GM12878 (cell line): Measurements from ENCODE around the gene PTK6. TPM values are rescaled to one million over a fixed set of nuclear protein-coding genes. Genes with fewer than 3 reads are reported as not detected.

Experiments
- ATF7 ChIP-seq: fragments of 450-650 bp; IDR thresholded peaks from 2 replicates; pipeline ENCODE4 v1.6.1; 2016; ENCODE audit warnings: low read depth, mild to moderate bottlenecking
- BCL11A ChIP-seq: IDR thresholded peaks from 2 replicates; pipeline ENCODE4 v1.6.1; 2011; ENCODE audit warnings: low read depth, low read length
- CBX5 ChIP-seq: sonication (generic); IDR thresholded peaks from 2 replicates; pipeline ENCODE4 v1.6.1; 2016; ENCODE audit warnings: low read depth, moderate library complexity, mild to moderate bottlenecking, inconsistent platforms
- CREM ChIP-seq: IDR thresholded peaks from 2 replicates; pipeline ENCODE4 v1.6.1; 2014; ENCODE audit warnings: antibody characterized with exemption, low read depth
- CTCF ChIP-seq, 3 experiments: IDR thresholded peaks in 2 of 3; conservative IDR thresholded peaks in 1 of 3; 2 replicates each; pipeline ENCODE4 v1.5.1; 2011; ENCODE audit warnings: low read depth in 3 of 3, low read length in 3 of 3, mild to moderate bottlenecking in 3 of 3, control low read depth in 2 of 3, moderate library complexity in 2 of 3, inconsistent platforms in 1 of 3, mixed read lengths in 1 of 3; ENCODE audit not compliant: control insufficient read depth in 2 of 3, insufficient read depth in 1 of 3; ENCODE audit errors: extremely low read depth in 1 of 3
- EED ChIP-seq: sonication (generic); IDR thresholded peaks from 2 replicates; pipeline ENCODE4 v1.6.1; 2016; ENCODE audit warnings: antibody characterized with exemption, low read depth
- FOXK2 ChIP-seq: fragments of 450-650 bp; IDR thresholded peaks from 2 replicates; pipeline ENCODE4 v1.6.1; 2017; ENCODE audit warnings: mild to moderate bottlenecking, moderate library complexity
- GABPA ChIP-seq: IDR thresholded peaks from 2 replicates; pipeline ENCODE4 v1.6.1; 2014; ENCODE audit warnings: antibody characterized with exemption, low read depth, mild to moderate bottlenecking, inconsistent platforms
- HDAC6 ChIP-seq: fragments of 200-600 bp; sonication (generic); IDR thresholded peaks from one replicate; pipeline ENCODE4 v1.8.0; 2017; ENCODE audit warnings: antibody characterized with exemption; ENCODE audit not compliant: unreplicated experiment
- IKZF2 ChIP-seq, 2 experiments: fragments of 450-650 bp; IDR thresholded peaks; 2 replicates each; pipeline ENCODE4 v1.6.1; 2017; ENCODE audit warnings: mild to moderate bottlenecking in 2 of 2, moderate library complexity in 2 of 2
- MTA2 ChIP-seq: fragments of 450-650 bp; IDR thresholded peaks from 2 replicates; pipeline ENCODE4 v1.6.1; 2016; ENCODE audit warnings: low read depth, mild to moderate bottlenecking, moderate library complexity
- MXI1 ChIP-seq: fragments of 150-350 bp; IDR thresholded peaks from 2 replicates; pipeline ENCODE4 v1.6.1; 2011; ENCODE audit warnings: low read depth, mild to moderate bottlenecking, inconsistent platforms, low read length, improper control_type of control experiment
- NFYA ChIP-seq: IDR thresholded peaks from 2 replicates; pipeline ENCODE4 v1.6.1; 2011; ENCODE audit warnings: low read depth, mild to moderate bottlenecking, low read length, improper control_type of control experiment, borderline replicate concordance
- RB1 ChIP-seq: fragments of 450-650 bp; formaldehyde crosslinking; IDR thresholded peaks from 2 replicates; pipeline ENCODE4 v1.6.1; 2017; ENCODE audit warnings: mild to moderate bottlenecking, borderline replicate concordance
- RELB ChIP-seq: fragments of 450-650 bp; IDR thresholded peaks from 2 replicates; pipeline ENCODE4 v1.6.1; 2017; ENCODE audit warnings: low read depth, mild to moderate bottlenecking, moderate library complexity
- SIN3A ChIP-seq: IDR thresholded peaks from 2 replicates; pipeline ENCODE4 v1.6.1; 2012; ENCODE audit warnings: low read depth, low read length, improper control_type of control experiment
- SIX5 ChIP-seq: IDR thresholded peaks from 2 replicates; pipeline ENCODE4 v1.6.1; 2011; ENCODE audit warnings: mild to moderate bottlenecking, low read depth, low read length, moderate library complexity; ENCODE audit not compliant: severe bottlenecking
- SMAD1 ChIP-seq: fragments of 450-650 bp; IDR thresholded peaks from 2 replicates; pipeline ENCODE4 v1.6.1; 2018; ENCODE audit warnings: mild to moderate bottlenecking, low read depth; ENCODE audit not compliant: partially characterized antibody
- SMARCA5 ChIP-seq: fragments of 450-650 bp; IDR thresholded peaks from 2 replicates; pipeline ENCODE4 v1.6.1; 2017; ENCODE audit warnings: mild to moderate bottlenecking
- SPI1 ChIP-seq: IDR thresholded peaks from 2 replicates; pipeline ENCODE4 v1.6.1; 2011; ENCODE audit warnings: low read depth, mild to moderate bottlenecking, low read length, moderate library complexity, borderline replicate concordance; ENCODE audit not compliant: insufficient read depth
- TCF7 ChIP-seq: IDR thresholded peaks from 2 replicates; pipeline ENCODE4 v1.6.1; 2014; ENCODE audit warnings: antibody characterized with exemption, borderline replicate concordance
- YBX1 ChIP-seq: fragments of 450-650 bp; IDR thresholded peaks from 2 replicates; pipeline ENCODE4 v1.6.1; 2016; ENCODE audit warnings: antibody characterized with exemption
- ZBTB4 ChIP-seq: fragments of 450-650 bp; formaldehyde crosslinking; IDR thresholded peaks from 2 replicates; pipeline ENCODE4 v1.4.0; 2022; ENCODE audit warnings: mild to moderate bottlenecking, moderate library complexity
- ZNF207 ChIP-seq: fragments of 450-650 bp; IDR thresholded peaks from 2 replicates; pipeline ENCODE4 v1.6.1; 2014; ENCODE audit warnings: antibody characterized with exemption, mild to moderate bottlenecking, borderline replicate concordance
- ZNF217 ChIP-seq: fragments of 450-650 bp; IDR thresholded peaks from 2 replicates; pipeline ENCODE4 v1.6.1; 2017; ENCODE audit warnings: antibody characterized with exemption, mild to moderate bottlenecking
- ZNF622 ChIP-seq: fragments of 450-650 bp; IDR thresholded peaks from 2 replicates; pipeline ENCODE4 v1.6.1; 2017; ENCODE audit warnings: mild to moderate bottlenecking, inconsistent platforms
- polyA plus RNA-seq, 11 experiments: library from polyadenylated mRNA; depleted of rRNA in 4 of 11; unstranded in 6 of 11; stranded (reverse) in 5 of 11; fragments of >200 nt; fragmentation: Nextera tagmentation in 4 of 11; fragmentation: Illumina TruSeq in 1 of 11; extraction: Ambion mirVana in 4 of 11; extraction: Trizol in 1 of 11; gene quantifications; 1 replicate in 1 of 11; 2 replicates in 10 of 11; pipeline versions ENCODE4 v1.2.1 to v1.2.3, GENCODE V29; 2011 to 2016; ENCODE audit warnings: inconsistent platforms in 2 of 11, missing spikeins in 2 of 11, low read depth in 1 of 11
- total RNA-seq, 4 experiments: library from RNA; depleted of rRNA in 3 of 4; stranded (reverse); fragments of >200 nt in 3 of 4; fragmentation: Illumina TruSeq in 1 of 4; extraction: Trizol in 1 of 4; gene quantifications; 2 replicates each; pipeline versions ENCODE4 v1.2.1 to v1.2.3, GENCODE V29; 2013 to 2021

The PTK6 gene
- total and polyA plus RNA-seq, 10 of the 15 experiments (the other 5 are each of a cell fraction or from before 2014, with no cell fraction given) = 0.02 to 0.21 (median 0.09) TPM; not detected in 3

- no peak for TF ChIP-seq SMAD1
- TF ChIP-seq SIX5 = no peak
- no peak for TF ChIP-seq NFYA
- no peak for TF ChIP-seq RELB
- no peak for TF ChIP-seq GABPA
- no peak for TF ChIP-seq BCL11A
- TF ChIP-seq SPI1 = 0 out of 2 replicates have a peak, but pooled peaks have one; percentile 9
- TF ChIP-seq ZBTB4 = no peak
- peak; percentile 56 for TF ChIP-seq ATF7
- TF ChIP-seq SMARCA5 = peak; percentile 55
- no peak for TF ChIP-seq MXI1
- no peak for TF ChIP-seq TCF7
- TF ChIP-seq ZNF217 = 0 out of 2 replicates have a peak, but pooled peaks have one; percentile 24
- TF ChIP-seq EED = peak; percentile 85
- no peak for TF ChIP-seq RB1
- no peak for TF ChIP-seq YBX1
- TF ChIP-seq SIN3A = no peak
- TF ChIP-seq CTCF (IDR thresholded peaks at IDR 0.05 in 2 of 3, conservative IDR thresholded peaks at IDR 0.05 in 1 of 3; ENCODE audit: control insufficient read depth in 2 of 3, extremely low read depth in 1 of 3, insufficient read depth in 1 of 3, low read depth in 3 of 3, low read length in 3 of 3) = no peak
- no peak for TF ChIP-seq HDAC6
- no peak for TF ChIP-seq FOXK2
- TF ChIP-seq ZNF207 = 0 out of 2 replicates have a peak, but pooled peaks have one; percentile 26
- no peak for TF ChIP-seq CBX5
- TF ChIP-seq MTA2 = no peak; the same call in 1 of the 2 replicates
- peak; percentile 31; the same call in 1 of the 2 replicates for TF ChIP-seq CREM
- TF ChIP-seq ZNF622 = no peak
- peak; percentile 44 to 45; a peak in 3 of 4 replicates for TF ChIP-seq IKZF2 (IDR thresholded peaks at IDR 0.05)
Measured at GRCh38 chr20:63552481-63553249, 15.5 kb upstream of the PTK6 start (continued).
